ENCODE results near the gene ANKDD1B.
"Not testable (repeated sequence)": the region's sequence is repeated elsewhere in the genome, so short reads cannot be mapped to it uniquely, and the experiment has no call there.

ANKDD1B gene

GRCh38 chr5:75611311-75612225, at the start of gene ANKDD1B:
Gene ANKDD1B (plus strand): TSS chr5:75611453. CDS start chr5:75611635, 182 bp downstream.
- DNase-seq (ENCODE audit: low read depth in 2 of 2), result no peak

- DNase-seq (ENCODE audit: low read depth in 2 of 2), result not testable (repeated sequence)
Observed at GRCh38 chr5:75565991-75566709, 45.1 kb upstream of the ANKDD1B start.

- peak; percentile 33 to 36 for DNase-seq (ENCODE audit: low read depth in 2 of 2)
Observed at GRCh38 chr5:75566710-75567309, 44.4 kb upstream of the ANKDD1B start.

- DNase-seq (ENCODE audit: low read depth in 2 of 2), result no peak
Observed at GRCh38 chr5:75567710-75568109, 43.5 kb upstream of the ANKDD1B start.

GRCh38 chr5:75568202-75568601, 43.1 kb upstream of the ANKDD1B start:
- DNase-seq (ENCODE audit: low read depth in 2 of 2), result no peak

- no peak for DNase-seq (ENCODE audit: low read depth in 2 of 2)
Observed at GRCh38 chr5:75571547-75571946, 39.7 kb upstream of the ANKDD1B start.

GRCh38 chr5:75574791-75575190, 36.5 kb upstream of the ANKDD1B start:
- no peak for DNase-seq (ENCODE audit: low read depth in 2 of 2)

- not testable (repeated sequence) for DNase-seq (ENCODE audit: low read depth in 2 of 2)
Observed at GRCh38 chr5:75578280-75578679, 33.0 kb upstream of the ANKDD1B start.

- no peak for DNase-seq (ENCODE audit: low read depth in 2 of 2)
Observed at GRCh38 chr5:75584641-75585040, 26.6 kb upstream of the ANKDD1B start.

- DNase-seq (ENCODE audit: low read depth in 2 of 2), result no peak
Observed at GRCh38 chr5:75588666-75589065, 22.6 kb upstream of the ANKDD1B start.

GRCh38 chr5:75600535-75600934, 10.7 kb upstream of the ANKDD1B start:
- DNase-seq (ENCODE audit: low read depth in 2 of 2), result no peak

GRCh38 chr5:75601567-75601966, 9.7 kb upstream of the ANKDD1B start:
- DNase-seq (ENCODE audit: low read depth in 2 of 2), result no peak

GRCh38 chr5:75601996-75602395, 9.3 kb upstream of the ANKDD1B start:
- no peak for DNase-seq (ENCODE audit: low read depth in 2 of 2)

GRCh38 chr5:75603371-75603770, 7.9 kb upstream of the ANKDD1B start:
- no peak for DNase-seq (ENCODE audit: low read depth in 2 of 2)

GRCh38 chr5:75603821-75604220, 7.4 kb upstream of the ANKDD1B start:
- no peak for DNase-seq (ENCODE audit: low read depth in 2 of 2)

- not testable (repeated sequence) for DNase-seq (ENCODE audit: low read depth in 2 of 2)
Observed at GRCh38 chr5:75607341-75607740, 3.9 kb upstream of the ANKDD1B start.

GRCh38 chr5:75608870-75609269, 2.4 kb upstream of the ANKDD1B start:
- DNase-seq (ENCODE audit: low read depth in 2 of 2), result no peak

GRCh38 chr5:75610201-75610600, 1.1 kb upstream of the ANKDD1B start:
- no peak for DNase-seq (ENCODE audit: low read depth in 2 of 2)

GRCh38 chr5:75610859-75611310, 368 bp upstream of the ANKDD1B start:
- not testable (repeated sequence) for DNase-seq (ENCODE audit: low read depth in 2 of 2)

GRCh38 chr5:75612226-75612569, 945 bp downstream of the ANKDD1B start:
- DNase-seq (ENCODE audit: low read depth in 2 of 2), result no peak

GRCh38 chr5:75612901-75613300, 1.6 kb downstream of the ANKDD1B start:
- no peak for DNase-seq (ENCODE audit: low read depth in 2 of 2)

- DNase-seq (ENCODE audit: low read depth in 2 of 2), result no peak
Observed at GRCh38 chr5:75614176-75614575, 2.9 kb downstream of the ANKDD1B start.

Measured in stimulated activated CD4-positive, alpha-beta T cell treated with anti-CD3 and anti-CD28 coated beads, Interleukin-12 subunit alpha, Interleukin-12 subunit beta, amount 100 ng/mL, for 24 hours (primary cell).